Nephron (organoid): Measurements from ENCODE around the gene NUDCD2.

ENCODE experiments used
- H3K27ac Mint-ChIP-seq, 3 experiments: 2 replicates each; pipeline ENCODE4 v1.8.0; 2020; ENCODE audit warnings: mixed read lengths in 3 of 3, mild to moderate bottlenecking in 2 of 3, moderate library complexity in 1 of 3
- H3K27me3 Mint-ChIP-seq: 2 replicates; pipeline ENCODE4 v1.8.0; 2021; ENCODE audit warnings: low read depth, mild to moderate bottlenecking, moderate library complexity, mixed read lengths
- H3K36me3 Mint-ChIP-seq: 2 replicates; pipeline ENCODE4 v1.8.0; 2020; ENCODE audit warnings: low read depth, mixed read lengths
- H3K4me1 Mint-ChIP-seq: 2 replicates; pipeline ENCODE4 v1.8.0; 2020; ENCODE audit warnings: mixed read lengths
- H3K4me3 Mint-ChIP-seq, 3 experiments: 2 replicates each; pipeline ENCODE4 v1.8.0; 2020; ENCODE audit warnings: mild to moderate bottlenecking in 3 of 3, mixed read lengths in 3 of 3, moderate library complexity in 2 of 3
- H3K9me3 Mint-ChIP-seq: 2 replicates; pipeline ENCODE4 v1.8.0; 2020; ENCODE audit warnings: mixed read lengths
- CTCF ChIP-seq, 3 experiments: fragments of 200-600 bp; sonication (generic); IDR thresholded peaks; one replicate each; pipeline ENCODE4 v1.5.0; 2021; ENCODE audit warnings: antibody characterized with exemption in 3 of 3; ENCODE audit not compliant: unreplicated experiment in 3 of 3

NUDCD2 gene

GRCh38 chr5:163498886-163499285 is 39.0 kb upstream of the NUDCD2 start:
- Mint-ChIP-seq H3K4me3 (no peak overlapping the region), H3K4me1 (peaks cover 19% of the 10 kb centered on the region), H3K36me3 (no peaks in the 10 kb centered on the region), H3K9me3 (peaks cover 3% of the 10 kb centered on the region), H3K27me3 (no peaks in the 10 kb centered on the region), H3K27ac (peak overlapping the region in 2 of 3 experiments; percentile 38 to 45)
- no peak for TF ChIP-seq CTCF (IDR thresholded peaks at IDR 0.05; ENCODE audit: unreplicated experiment in 3 of 3)

GRCh38 chr5:163497315-163497714 is 37.4 kb upstream of the NUDCD2 start:
- no peak for TF ChIP-seq CTCF (IDR thresholded peaks at IDR 0.05; ENCODE audit: unreplicated experiment in 3 of 3)
- Mint-ChIP-seq H3K9me3 (peaks cover 3% of the 10 kb centered on the region), H3K36me3 (no peaks in the 10 kb centered on the region), H3K4me1 (peaks cover 5% of the 10 kb centered on the region), H3K4me3 (no peak overlapping the region), H3K27me3 (no peaks in the 10 kb centered on the region), H3K27ac (no peak overlapping the region)

GRCh38 chr5:163496286-163496685 is 36.4 kb upstream of the NUDCD2 start:
- Mint-ChIP-seq H3K4me1 (peaks cover 5% of the 10 kb centered on the region), H3K9me3 (peaks cover 3% of the 10 kb centered on the region), H3K36me3 (peaks cover 1% of the 10 kb centered on the region), H3K4me3 (no peak overlapping the region), H3K27ac (no peak overlapping the region), H3K27me3 (no peaks in the 10 kb centered on the region)
- no peak for TF ChIP-seq CTCF (IDR thresholded peaks at IDR 0.05; ENCODE audit: unreplicated experiment in 3 of 3)

GRCh38 chr5:163489745-163490075 is 29.8 kb upstream of the NUDCD2 start:
- Mint-ChIP-seq H3K27me3 (no peaks in the 10 kb centered on the region), H3K27ac (peak overlapping the region; percentile 50 to 86 (median 83)), H3K4me1 (no peaks in the 10 kb centered on the region), H3K4me3 (peak overlapping the region in 1 of 3 experiments; percentile 28), H3K9me3 (no peaks in the 10 kb centered on the region), H3K36me3 (peaks cover 44% of the 10 kb centered on the region)
- TF ChIP-seq CTCF (IDR thresholded peaks at IDR 0.05; ENCODE audit: unreplicated experiment in 3 of 3), result no peak

- TF ChIP-seq CTCF (IDR thresholded peaks at IDR 0.05; ENCODE audit: unreplicated experiment in 3 of 3), result no peak
- H3K27me3 Mint-ChIP-seq, result no peaks in the 10 kb centered on the region
- H3K27ac Mint-ChIP-seq, result peak overlapping the region; percentile 50 to 86 (median 83)
- peaks cover 47% of the 10 kb centered on the region for H3K36me3 Mint-ChIP-seq
- no peaks in the 10 kb centered on the region for H3K9me3 Mint-ChIP-seq
- no peaks in the 10 kb centered on the region for H3K4me1 Mint-ChIP-seq
- no peak overlapping the region for H3K4me3 Mint-ChIP-seq
Measured at GRCh38 chr5:163489055-163489744, 29.3 kb upstream of the NUDCD2 start.

- H3K27ac Mint-ChIP-seq, result no peak overlapping the region
- H3K27me3 Mint-ChIP-seq, result no peaks in the 10 kb centered on the region
- H3K4me3 Mint-ChIP-seq, result no peak overlapping the region
- H3K9me3 Mint-ChIP-seq, result no peaks in the 10 kb centered on the region
- peaks cover 46% of the 10 kb centered on the region for H3K36me3 Mint-ChIP-seq
- TF ChIP-seq CTCF (IDR thresholded peaks at IDR 0.05; ENCODE audit: unreplicated experiment in 3 of 3), result no peak
- H3K4me1 Mint-ChIP-seq, result no peaks in the 10 kb centered on the region
Measured at GRCh38 chr5:163478982-163479271, 19.0 kb upstream of the NUDCD2 start.
